ENCODE measurements around the gene CLSTN2.

Gene CLSTN2

GRCh38 chr3:140198242-140198641 lies 263.3 kb downstream of the CLSTN2 start:
- no CpG with 5 or more reads among the region's 2 CpGs for WGBS (ENCODE audit: insufficient coverage, insufficient read length)
- Histone ChIP-seq H3K4me1 (ENCODE audit: control insufficient read depth, insufficient read depth, low read length) (no peaks in the 10 kb centered on the region), H3K27ac (ENCODE audit: low read length) (no peak overlapping the region), H3K9me3 (ENCODE audit: control insufficient read depth, insufficient read depth, low read length) (no peaks in the 10 kb centered on the region), H3K36me3 (ENCODE audit: control insufficient read depth, insufficient read depth, low read length) (no peaks in the 10 kb centered on the region), H3K4me3 (ENCODE audit: low read length) (no peak overlapping the region), H3K27me3 (ENCODE audit: control insufficient read depth, insufficient read depth, low read length) (no peaks in the 10 kb centered on the region)
- no peak for DNase-seq (ENCODE audit: low read depth, low spot score)

GRCh38 chr3:140199008-140199407 lies 264.0 kb downstream of the CLSTN2 start:
- WGBS (ENCODE audit: insufficient coverage, insufficient read length) = no CpG with 5 or more reads among the region's 2 CpGs
- Histone ChIP-seq H3K4me3 (ENCODE audit: low read length) (no peak overlapping the region), H3K9me3 (ENCODE audit: control insufficient read depth, insufficient read depth, low read length) (no peaks in the 10 kb centered on the region), H3K4me1 (ENCODE audit: control insufficient read depth, insufficient read depth, low read length) (peaks cover 3% of the 10 kb centered on the region; the same call in 1 of the 2 replicates), H3K27me3 (ENCODE audit: control insufficient read depth, insufficient read depth, low read length) (no peaks in the 10 kb centered on the region), H3K36me3 (ENCODE audit: control insufficient read depth, insufficient read depth, low read length) (no peaks in the 10 kb centered on the region), H3K27ac (ENCODE audit: low read length) (no peak overlapping the region)
- DNase-seq (ENCODE audit: low read depth, low spot score) = no peak

GRCh38 chr3:140199743-140200142 lies 264.8 kb downstream of the CLSTN2 start:
- no CpG with 5 or more reads among the region's 2 CpGs for WGBS (ENCODE audit: insufficient coverage, insufficient read length)
- Histone ChIP-seq H3K9me3 (ENCODE audit: control insufficient read depth, insufficient read depth, low read length) (no peaks in the 10 kb centered on the region), H3K36me3 (ENCODE audit: control insufficient read depth, insufficient read depth, low read length) (no peaks in the 10 kb centered on the region), H3K4me1 (ENCODE audit: control insufficient read depth, insufficient read depth, low read length) (peaks cover 6% of the 10 kb centered on the region; the same call in 1 of the 2 replicates), H3K27me3 (ENCODE audit: control insufficient read depth, insufficient read depth, low read length) (no peaks in the 10 kb centered on the region), H3K27ac (ENCODE audit: low read length) (no peak overlapping the region), H3K4me3 (ENCODE audit: low read length) (no peak overlapping the region)
- DNase-seq (ENCODE audit: low read depth, low spot score) = no peak

GRCh38 chr3:140203510-140203909 lies 268.5 kb downstream of the CLSTN2 start:
- Histone ChIP-seq H3K4me1 (ENCODE audit: control insufficient read depth, insufficient read depth, low read length) (peaks cover 17% of the 10 kb centered on the region), H3K27ac (ENCODE audit: low read length) (peak overlapping the region; percentile 17), H3K27me3 (ENCODE audit: control insufficient read depth, insufficient read depth, low read length) (no peaks in the 10 kb centered on the region), H3K9me3 (ENCODE audit: control insufficient read depth, insufficient read depth, low read length) (no peaks in the 10 kb centered on the region), H3K4me3 (ENCODE audit: low read length) (no peak overlapping the region), H3K36me3 (ENCODE audit: control insufficient read depth, insufficient read depth, low read length) (no peaks in the 10 kb centered on the region)
- DNase-seq (ENCODE audit: low read depth, low spot score) = no peak
- WGBS (ENCODE audit: insufficient coverage, insufficient read length) = no CpG with 5 or more reads among the region's 4 CpGs

- peak; percentile 33 for DNase-seq (ENCODE audit: low read depth, low spot score)
- Histone ChIP-seq H3K27ac (ENCODE audit: low read length) (peak overlapping the region; percentile 17), H3K9me3 (ENCODE audit: control insufficient read depth, insufficient read depth, low read length) (no peaks in the 10 kb centered on the region), H3K27me3 (ENCODE audit: control insufficient read depth, insufficient read depth, low read length) (no peaks in the 10 kb centered on the region), H3K36me3 (ENCODE audit: control insufficient read depth, insufficient read depth, low read length) (no peaks in the 10 kb centered on the region), H3K4me1 (ENCODE audit: control insufficient read depth, insufficient read depth, low read length) (peaks cover 17% of the 10 kb centered on the region), H3K4me3 (ENCODE audit: low read length) (no peak overlapping the region)
- WGBS (ENCODE audit: insufficient coverage, insufficient read length) = no CpG with 5 or more reads among the region's 5 CpGs
Observed at GRCh38 chr3:140204271-140204984, 269.4 kb downstream of the CLSTN2 start.

GRCh38 chr3:140205598-140205997 lies 270.6 kb downstream of the CLSTN2 start:
- no peaks in the 10 kb centered on the region for H3K27me3 ChIP-seq (ENCODE audit: control insufficient read depth, insufficient read depth, low read length)
- H3K4me1 ChIP-seq (ENCODE audit: control insufficient read depth, insufficient read depth, low read length) = peaks cover 17% of the 10 kb centered on the region
- no CpG with 5 or more reads among the region's 4 CpGs for WGBS (ENCODE audit: insufficient coverage, insufficient read length)
- no peak for DNase-seq (ENCODE audit: low read depth, low spot score)
- H3K9me3 ChIP-seq (ENCODE audit: control insufficient read depth, insufficient read depth, low read length) = no peaks in the 10 kb centered on the region
- no peak overlapping the region for H3K27ac ChIP-seq (ENCODE audit: low read length)
- no peaks in the 10 kb centered on the region for H3K36me3 ChIP-seq (ENCODE audit: control insufficient read depth, insufficient read depth, low read length)
- no peak overlapping the region for H3K4me3 ChIP-seq (ENCODE audit: low read length)

- no peaks in the 10 kb centered on the region for H3K36me3 ChIP-seq (ENCODE audit: control insufficient read depth, insufficient read depth, low read length)
- no CpG with 5 or more reads among the region's 4 CpGs for WGBS (ENCODE audit: insufficient coverage, insufficient read length)
- no peak overlapping the region for H3K27ac ChIP-seq (ENCODE audit: low read length)
- no peaks in the 10 kb centered on the region for H3K9me3 ChIP-seq (ENCODE audit: control insufficient read depth, insufficient read depth, low read length)
- H3K4me1 ChIP-seq (ENCODE audit: control insufficient read depth, insufficient read depth, low read length) = peaks cover 17% of the 10 kb centered on the region
- no peak for DNase-seq (ENCODE audit: low read depth, low spot score)
- no peak overlapping the region for H3K4me3 ChIP-seq (ENCODE audit: low read length)
- H3K27me3 ChIP-seq (ENCODE audit: control insufficient read depth, insufficient read depth, low read length) = no peaks in the 10 kb centered on the region
Observed at GRCh38 chr3:140206196-140207040, 271.4 kb downstream of the CLSTN2 start.

- H3K4me3 ChIP-seq (ENCODE audit: low read length) = no peak overlapping the region
- no peaks in the 10 kb centered on the region for H3K36me3 ChIP-seq (ENCODE audit: control insufficient read depth, insufficient read depth, low read length)
- DNase-seq (ENCODE audit: low read depth, low spot score) = no peak
- WGBS (ENCODE audit: insufficient coverage, insufficient read length) = no CpG with 5 or more reads among the region's 2 CpGs
- H3K27me3 ChIP-seq (ENCODE audit: control insufficient read depth, insufficient read depth, low read length) = no peaks in the 10 kb centered on the region
- H3K9me3 ChIP-seq (ENCODE audit: control insufficient read depth, insufficient read depth, low read length) = no peaks in the 10 kb centered on the region
- peaks cover 17% of the 10 kb centered on the region for H3K4me1 ChIP-seq (ENCODE audit: control insufficient read depth, insufficient read depth, low read length)
- H3K27ac ChIP-seq (ENCODE audit: low read length) = no peak overlapping the region
Observed at GRCh38 chr3:140207541-140207940, 272.6 kb downstream of the CLSTN2 start.

- H3K27me3 ChIP-seq (ENCODE audit: control insufficient read depth, insufficient read depth, low read length) = no peaks in the 10 kb centered on the region
- H3K36me3 ChIP-seq (ENCODE audit: control insufficient read depth, insufficient read depth, low read length) = no peaks in the 10 kb centered on the region; the same call in 1 of the 2 replicates
- no peak overlapping the region for H3K27ac ChIP-seq (ENCODE audit: low read length)
- no peaks in the 10 kb centered on the region for H3K4me1 ChIP-seq (ENCODE audit: control insufficient read depth, insufficient read depth, low read length)
- H3K9me3 ChIP-seq (ENCODE audit: control insufficient read depth, insufficient read depth, low read length) = peaks cover 2% of the 10 kb centered on the region
- H3K4me3 ChIP-seq (ENCODE audit: low read length) = no peak overlapping the region
- DNase-seq (ENCODE audit: low read depth, low spot score) = no peak
- WGBS (ENCODE audit: insufficient coverage, insufficient read length) = no CpG with 5 or more reads among the region's 6 CpGs
Observed at GRCh38 chr3:140216249-140216648, 281.3 kb downstream of the CLSTN2 start.

GRCh38 chr3:140219291-140219690 lies 284.3 kb downstream of the CLSTN2 start:
- no peak overlapping the region for H3K4me3 ChIP-seq (ENCODE audit: low read length)
- no peaks in the 10 kb centered on the region for H3K27me3 ChIP-seq (ENCODE audit: control insufficient read depth, insufficient read depth, low read length)
- no peaks in the 10 kb centered on the region for H3K4me1 ChIP-seq (ENCODE audit: control insufficient read depth, insufficient read depth, low read length)
- no CpG with 5 or more reads among the region's 11 CpGs for WGBS (ENCODE audit: insufficient coverage, insufficient read length)
- no peaks in the 10 kb centered on the region; the same call in 1 of the 2 replicates for H3K36me3 ChIP-seq (ENCODE audit: control insufficient read depth, insufficient read depth, low read length)
- no peak overlapping the region for H3K27ac ChIP-seq (ENCODE audit: low read length)
- no peak for DNase-seq (ENCODE audit: low read depth, low spot score)
- peaks cover 2% of the 10 kb centered on the region for H3K9me3 ChIP-seq (ENCODE audit: control insufficient read depth, insufficient read depth, low read length)

All from iPS DF 6.9 (cell line).